Measurements from ENCODE around the gene KRTAP8-1. TPM values are rescaled to one million over a fixed set of nuclear protein-coding genes. Genes with fewer than 3 reads are reported as not detected.

KRTAP8-1 gene
- total and polyA plus RNA-seq, 2 donors (not counting 3 experiments of a cell fraction or from before 2014, with no cell fraction given): not detected

DNA sequence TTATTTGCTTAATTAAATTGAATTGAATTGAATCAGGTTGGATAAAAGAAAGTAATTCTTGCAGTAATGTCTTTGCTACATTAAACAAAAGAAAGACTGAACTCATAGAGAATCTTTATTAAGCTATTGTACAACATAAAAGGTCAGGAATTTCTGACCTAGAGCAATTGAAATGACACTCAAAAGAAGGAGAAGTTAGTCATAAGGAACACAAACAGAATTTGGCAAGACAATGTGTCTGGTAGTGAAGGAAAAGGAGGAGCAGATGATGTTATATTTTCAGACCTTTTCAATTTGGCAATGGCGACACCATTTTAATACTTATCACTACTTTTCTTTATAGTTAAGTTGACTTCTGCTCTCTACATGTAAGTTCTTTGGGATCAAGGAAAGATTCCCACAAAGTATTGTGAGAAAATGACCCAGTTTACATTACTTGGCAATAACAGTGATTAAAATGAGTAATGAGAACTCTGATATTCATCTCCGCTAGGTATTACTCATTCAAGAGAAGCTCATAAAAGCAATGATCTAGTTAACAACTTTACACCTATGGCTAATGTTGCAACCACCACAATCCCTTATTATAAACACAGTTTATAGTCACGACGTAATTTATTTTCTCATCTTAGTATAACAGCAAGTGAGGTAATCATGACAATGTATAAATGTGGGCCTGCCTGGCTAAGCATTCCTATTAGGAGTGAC lies 43.2 kb downstream of the KRTAP8-1 start:
- BruUV-seq (replicated peaks): no TSS peak
- Histone ChIP-seq H3K4me2 (ENCODE audit: insufficient read depth, low read length) (no peak overlapping the region), H3K9ac (replicated peaks; ENCODE audit: extremely low read depth, insufficient read depth, low read length) (no peak overlapping the region), H3K9me3 (replicated peaks; ENCODE audit: control insufficient read depth, insufficient read depth, low read length) (peaks cover 5% of the 10 kb centered on the region), H2AFZ (ENCODE audit: low read depth, low read length) (no peak overlapping the region), H3K4me1 (ENCODE audit: control insufficient read depth, extremely low read depth, insufficient read depth, low read length) (no peaks in the 10 kb centered on the region), H3K9me1 (replicated peaks; ENCODE audit: control insufficient read depth, extremely low read depth, insufficient read depth, low read length) (no peaks in the 10 kb centered on the region), H3K79me2 (ENCODE audit: control insufficient read depth, insufficient read depth, low read length) (no peaks in the 10 kb centered on the region), H3K4me3 (replicated peaks in 1 of 3; ENCODE audit: insufficient read depth in 1 of 3, low read depth in 1 of 3, low read length in 3 of 3) (no peak overlapping the region), H3K36me3 (ENCODE audit: control insufficient read depth in 2 of 2, extremely low read depth in 1 of 2, insufficient read depth in 2 of 2, low read length in 2 of 2) (no peaks in the 10 kb centered on the region), H3K27me3 (ENCODE audit: control insufficient read depth in 2 of 2, insufficient read depth in 2 of 2, low read length in 2 of 2) (no peaks in the 10 kb centered on the region), H4K20me1 (replicated peaks; ENCODE audit: control insufficient read depth, extremely low read depth, insufficient read depth, low read length) (no peaks in the 10 kb centered on the region), H3K27ac (ENCODE audit: insufficient read depth, low read depth, low read length) (no peak overlapping the region)
- ChIA-PET POLR2A (no interaction called here), CTCF (no interaction called here)
- FAIRE-seq (no peak), DNase-seq (ENCODE audit: low read depth, low spot score) (no peak)
- intact Hi-C loops (cut with micrococcal nuclease): no loop called here
- dilution Hi-C loops (cut with MboI; ENCODE audit: extremely low pct_ligation_motif_present, low sequenced_read_pairs): no loop called here
- TF ChIP-seq FOS (IDR thresholded peaks at IDR 0.05; ENCODE audit: borderline replicate concordance, insufficient read depth, low read length): no peak
- TF ChIP-seq, protein P1, sequence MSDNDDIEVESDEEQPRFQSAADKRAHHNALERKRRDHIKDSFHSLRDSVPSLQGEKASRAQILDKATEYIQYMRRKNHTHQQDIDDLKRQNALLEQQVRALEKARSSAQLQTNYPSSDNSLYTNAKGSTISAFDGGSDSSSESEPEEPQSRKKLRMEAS (IDR thresholded peaks at IDR 0.05; ENCODE audit: insufficient read depth, insufficient read length): no peak
- no peak for TF ChIP-seq EZH2 (IDR thresholded peaks at IDR 0.05; ENCODE audit: borderline replicate concordance, low read depth, low read length, severe bottlenecking)
- TF ChIP-seq, protein P2, sequence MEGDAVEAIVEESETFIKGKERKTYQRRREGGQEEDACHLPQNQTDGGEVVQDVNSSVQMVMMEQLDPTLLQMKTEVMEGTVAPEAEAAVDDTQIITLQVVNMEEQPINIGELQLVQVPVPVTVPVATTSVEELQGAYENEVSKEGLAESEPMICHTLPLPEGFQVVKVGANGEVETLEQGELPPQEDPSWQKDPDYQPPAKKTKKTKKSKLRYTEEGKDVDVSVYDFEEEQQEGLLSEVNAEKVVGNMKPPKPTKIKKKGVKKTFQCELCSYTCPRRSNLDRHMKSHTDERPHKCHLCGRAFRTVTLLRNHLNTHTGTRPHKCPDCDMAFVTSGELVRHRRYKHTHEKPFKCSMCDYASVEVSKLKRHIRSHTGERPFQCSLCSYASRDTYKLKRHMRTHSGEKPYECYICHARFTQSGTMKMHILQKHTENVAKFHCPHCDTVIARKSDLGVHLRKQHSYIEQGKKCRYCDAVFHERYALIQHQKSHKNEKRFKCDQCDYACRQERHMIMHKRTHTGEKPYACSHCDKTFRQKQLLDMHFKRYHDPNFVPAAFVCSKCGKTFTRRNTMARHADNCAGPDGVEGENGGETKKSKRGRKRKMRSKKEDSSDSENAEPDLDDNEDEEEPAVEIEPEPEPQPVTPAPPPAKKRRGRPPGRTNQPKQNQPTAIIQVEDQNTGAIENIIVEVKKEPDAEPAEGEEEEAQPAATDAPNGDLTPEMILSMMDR (IDR thresholded peaks at IDR 0.05; ENCODE audit: extremely low read depth in 1 of 2, insufficient read depth in 1 of 2, low read depth in 1 of 2, low read length in 2 of 2): no peak
- TF ChIP-seq JUN (IDR thresholded peaks at IDR 0.05; ENCODE audit: borderline replicate concordance, insufficient read depth, insufficient read length, low read depth): no peak
- TF ChIP-seq MYC (IDR thresholded peaks at IDR 0.05; ENCODE audit: low read depth, low read length): no peak
- no peak for TF ChIP-seq GATA2 (IDR thresholded peaks at IDR 0.05; ENCODE audit: insufficient read depth, insufficient read length, low read depth, low read length)
- TF ChIP-seq POLR2AphosphoS5 (IDR thresholded peaks at IDR 0.05; ENCODE audit: insufficient read depth, low read depth, low read length): no peak
- no peak for TF ChIP-seq POLR2A (IDR thresholded peaks at IDR 0.05; ENCODE audit: low read depth, low read length)

Small RNAs within 50 kb of the gene (small RNA-seq; reads per million reads assigned to genes)
- gene AP000244.1 (ENCODE audit: insufficient read depth, insufficient read length, low read depth, low replicate concordance): not detected
- not detected for gene KRTAP8-2P (ENCODE audit: insufficient read depth, insufficient read length, low read depth, low replicate concordance)
- not detected for gene KRTAP8-3P (ENCODE audit: insufficient read depth, insufficient read length, low read depth, low replicate concordance)

Other genes starting within 250 kb of the KRTAP8-1 start
- not detected in 2 replicates for gene KRTAP22-2, start 222.9 kb downstream of the KRTAP8-1 start, total RNA-seq
- not detected in 2 replicates for gene KRTAP22-2, start 222.9 kb downstream of the KRTAP8-1 start, polyA plus RNA-seq
- gene KRTAP6-3, start 220.8 kb downstream of the KRTAP8-1 start, total RNA-seq: not detected in 2 replicates
- gene KRTAP6-3, start 220.8 kb downstream of the KRTAP8-1 start, polyA plus RNA-seq: not detected in 2 replicates
- not detected in 2 replicates for gene KRTAP6-2, start 214.4 kb downstream of the KRTAP8-1 start, total RNA-seq
- not detected in 2 replicates for gene KRTAP6-2, start 214.4 kb downstream of the KRTAP8-1 start, polyA plus RNA-seq
- not detected in 2 replicates for gene KRTAP22-1, start 212.2 kb downstream of the KRTAP8-1 start, total RNA-seq
- not detected in 2 replicates for gene KRTAP22-1, start 212.2 kb downstream of the KRTAP8-1 start, polyA plus RNA-seq
- gene KRTAP6-1, start 199.3 kb downstream of the KRTAP8-1 start, total RNA-seq: not detected in 2 replicates
- gene KRTAP6-1, start 199.3 kb downstream of the KRTAP8-1 start, polyA plus RNA-seq: not detected in 2 replicates
- gene KRTAP20-1, start 196.8 kb downstream of the KRTAP8-1 start, total RNA-seq: not detected in 2 replicates
- gene KRTAP20-1, start 196.8 kb downstream of the KRTAP8-1 start, polyA plus RNA-seq: not detected in 2 replicates
- gene KRTAP20-4, start 192.6 kb downstream of the KRTAP8-1 start, total RNA-seq: not detected in 2 replicates
- gene KRTAP20-4, start 192.6 kb downstream of the KRTAP8-1 start, polyA plus RNA-seq: not detected in 2 replicates
- not detected in 2 replicates for gene KRTAP20-2, start 178.1 kb downstream of the KRTAP8-1 start, total RNA-seq
- gene KRTAP20-2, start 178.1 kb downstream of the KRTAP8-1 start, polyA plus RNA-seq: not detected in 2 replicates
- gene KRTAP20-3, start 170.4 kb downstream of the KRTAP8-1 start, total RNA-seq: not detected in 2 replicates
- gene KRTAP20-3, start 170.4 kb downstream of the KRTAP8-1 start, polyA plus RNA-seq: not detected in 2 replicates
- gene KRTAP21-3, start 94.5 kb downstream of the KRTAP8-1 start, total RNA-seq: not detected in 2 replicates
- gene KRTAP21-3, start 94.5 kb downstream of the KRTAP8-1 start, polyA plus RNA-seq: not detected in 2 replicates
- gene KRTAP21-2, start 66.0 kb downstream of the KRTAP8-1 start, total RNA-seq: not detected in 2 replicates
- not detected in 2 replicates for gene KRTAP21-2, start 66.0 kb downstream of the KRTAP8-1 start, polyA plus RNA-seq
- not detected in 2 replicates for gene KRTAP21-1, start 57.8 kb downstream of the KRTAP8-1 start, total RNA-seq
- gene KRTAP21-1, start 57.8 kb downstream of the KRTAP8-1 start, polyA plus RNA-seq: not detected in 2 replicates
- not detected in 2 replicates for gene KRTAP7-1, start 16.5 kb upstream of the KRTAP8-1 start, total RNA-seq
- gene KRTAP7-1, start 16.5 kb upstream of the KRTAP8-1 start, polyA plus RNA-seq: not detected in 2 replicates
- not detected in 2 replicates for gene KRTAP11-1, start 68.3 kb upstream of the KRTAP8-1 start, total RNA-seq
- gene KRTAP11-1, start 68.3 kb upstream of the KRTAP8-1 start, polyA plus RNA-seq: not detected in 2 replicates
- not detected in 2 replicates for gene KRTAP19-8, start 225.2 kb upstream of the KRTAP8-1 start, total RNA-seq
- gene KRTAP19-8, start 225.2 kb upstream of the KRTAP8-1 start, polyA plus RNA-seq: not detected in 2 replicates

Data from endothelial cell of umbilical vein (primary cell).